IMR-90 (cell line): ENCODE data around the gene BOD1L1. TPM values are rescaled to one million over a fixed set of nuclear protein-coding genes. Genes with fewer than 3 reads are reported as not detected.

Experiments
- ATAC-seq: fragments of 200-7000 bp; cut with Tn5 transposase; 2 replicates; pipeline ENCODE4 v1.9.1; 2020; ENCODE audit warnings: low read depth, mild to moderate bottlenecking, moderate library complexity
- BruUV-seq: library from RNA; stranded (reverse); fragments of 400-500 nt; replicated peaks from 2 replicates; lab custom pipeline; 2021; lab: Mats Ljungman, UMichigan
- CTCF ChIA-PET: fragments of 300-600 bp; formaldehyde crosslinking; extraction: SDS; loops from one replicate; lab custom pipeline; 2021; ENCODE audit warnings: antibody characterized with exemption; lab: Yijun Ruan, JAX
- POLR2A ChIA-PET: fragments of 300-600 bp; sonication (Branson Sonifier 250); formaldehyde crosslinking; loops from one replicate; lab custom pipeline; 2022; ENCODE audit warnings: antibody characterized with exemption; ENCODE audit not compliant: unreplicated experiment; lab: Charles Lee
- DNase-seq: peaks from one replicate; pipeline ENCODE4 v3.0.0; 2013
- H2AFZ ChIP-seq: replicated peaks from 2 replicates; pipeline ENCODE3; 2013; ENCODE audit warnings: low read length, mild to moderate bottlenecking; ENCODE audit not compliant: poor library complexity
- H2AK5ac ChIP-seq: 2 replicates; pipeline ENCODE4 v1.6.1; 2013; ENCODE audit warnings: low read depth, low read length, inconsistent platforms
- H2AK9ac ChIP-seq: replicated peaks from 2 replicates; pipeline ENCODE3; 2013; ENCODE audit warnings: mild to moderate bottlenecking, low read depth, low read length, moderate library complexity; ENCODE audit not compliant: poor library complexity
- H2BK120ac ChIP-seq: 2 replicates; pipeline ENCODE4 v1.6.1; 2013; ENCODE audit warnings: low read depth, low read length, inconsistent platforms
- H2BK15ac ChIP-seq: 3 replicates; pipeline ENCODE4 v1.6.1; 2013; ENCODE audit warnings: low read depth, low read length, inconsistent platforms
- H2BK20ac ChIP-seq: 2 replicates; pipeline ENCODE4 v1.6.1; 2013; ENCODE audit warnings: low read depth, mild to moderate bottlenecking, inconsistent platforms, low read length, moderate library complexity
- H2BK5ac ChIP-seq: 2 replicates; pipeline ENCODE4 v1.6.1; 2013; ENCODE audit warnings: mild to moderate bottlenecking, low read depth, low read length, inconsistent platforms; ENCODE audit not compliant: poor library complexity, severe bottlenecking
- H3K14ac ChIP-seq: replicated peaks from 2 replicates; pipeline ENCODE4 v1.6.1; 2013; ENCODE audit warnings: low read depth, low read length, inconsistent platforms
- H3K18ac ChIP-seq: 2 replicates; pipeline ENCODE4 v1.6.1; 2013; ENCODE audit warnings: low read depth, low read length, control low read depth
- H3K23ac ChIP-seq: 2 replicates; pipeline ENCODE4 v1.6.1; 2013; ENCODE audit warnings: low read depth, low read length, inconsistent platforms
- H3K27ac ChIP-seq: 2 replicates; pipeline ENCODE4 v1.5.1; 2013; ENCODE audit warnings: mild to moderate bottlenecking, control low read depth, low read length; ENCODE audit not compliant: insufficient read depth
- H3K27me3 ChIP-seq: 2 replicates; pipeline ENCODE4 v1.6.1; 2013; ENCODE audit warnings: low read length; ENCODE audit not compliant: control insufficient read depth, insufficient read depth
- H3K36me3 ChIP-seq: 2 replicates; pipeline ENCODE4 v1.6.1; 2013; ENCODE audit warnings: low read length, mixed read lengths; ENCODE audit not compliant: control insufficient read depth, insufficient read depth
- H3K4ac ChIP-seq: 2 replicates; pipeline ENCODE4 v1.6.1; 2013; ENCODE audit warnings: low read depth, low read length, inconsistent platforms
- H3K4me1 ChIP-seq: 2 replicates; pipeline ENCODE4 v1.6.1; 2013; ENCODE audit warnings: low read length, mixed read lengths; ENCODE audit not compliant: control insufficient read depth, insufficient read depth
- H3K4me2 ChIP-seq: 2 replicates; pipeline ENCODE4 v1.6.1; 2013; ENCODE audit warnings: low read depth, mild to moderate bottlenecking, control low read depth, low read length, moderate library complexity
- H3K4me3 ChIP-seq: 2 replicates; pipeline ENCODE4 v1.5.1; 2013; ENCODE audit warnings: low read depth, mild to moderate bottlenecking, control low read depth, low read length, moderate library complexity; ENCODE audit not compliant: insufficient read depth
- H3K56ac ChIP-seq: 2 replicates; pipeline ENCODE4 v1.6.1; 2013; ENCODE audit warnings: low read length, inconsistent platforms; ENCODE audit not compliant: insufficient read depth; ENCODE audit errors: extremely low read depth
- H3K79me1 ChIP-seq, 2 experiments: 2 replicates each; pipeline ENCODE4 v1.6.1; 2013; ENCODE audit warnings: low read length in 2 of 2, inconsistent platforms in 1 of 2, low read depth in 1 of 2
- H3K9ac ChIP-seq: 2 replicates; pipeline ENCODE4 v1.6.1; 2013; ENCODE audit warnings: low read depth, low read length, control low read depth
- H3K9me1 ChIP-seq: 2 replicates; pipeline ENCODE4 v1.6.1; 2013; ENCODE audit warnings: low read length, inconsistent platforms; ENCODE audit not compliant: insufficient read depth
- H3K9me3 ChIP-seq: 2 replicates; pipeline ENCODE4 v1.6.1; 2013; ENCODE audit warnings: low read length; ENCODE audit not compliant: control insufficient read depth, insufficient read depth
- H4K20me1 ChIP-seq: 2 replicates; pipeline ENCODE4 v1.6.1; 2013; ENCODE audit warnings: low read length, inconsistent platforms; ENCODE audit not compliant: insufficient read depth
- H4K5ac ChIP-seq: 2 replicates; pipeline ENCODE4 v1.6.1; 2013; ENCODE audit warnings: mild to moderate bottlenecking, low read depth, low read length, control low read depth
- H4K8ac ChIP-seq, 2 experiments: 2 replicates each; pipeline ENCODE4 v1.6.1; 2013; ENCODE audit warnings: low read depth in 2 of 2, low read length in 2 of 2, control low read depth in 1 of 2, inconsistent platforms in 1 of 2
- H4K91ac ChIP-seq: 2 replicates; pipeline ENCODE4 v1.6.1; 2013; ENCODE audit warnings: low read depth, low read length, inconsistent platforms; ENCODE audit not compliant: insufficient read depth
- BHLHE40 ChIP-seq: fragments of 150-350 bp; IDR thresholded peaks from 2 replicates; pipeline ENCODE4 v1.6.1; 2016; ENCODE audit warnings: mild to moderate bottlenecking, low read depth, low read length
- CEBPB ChIP-seq: IDR thresholded peaks from 2 replicates; pipeline ENCODE4 v1.6.1; 2012; ENCODE audit warnings: low read depth, low read length, improper control_type of control experiment
- CHD1 ChIP-seq: IDR thresholded peaks from 2 replicates; pipeline ENCODE4 v1.6.1; 2012; ENCODE audit warnings: low read depth, low read length, improper control_type of control experiment
- CTCF ChIP-seq: conservative IDR thresholded peaks from 2 replicates; pipeline ENCODE4 v1.5.1; 2012; ENCODE audit warnings: mild to moderate bottlenecking, low read depth, low read length, improper control_type of control experiment
- ELK1 ChIP-seq: fragments of 150-350 bp; IDR thresholded peaks from 2 replicates; pipeline ENCODE4 v1.6.1; 2016; ENCODE audit warnings: low read depth, mild to moderate bottlenecking, low read length, moderate library complexity, borderline replicate concordance
- FOS ChIP-seq: fragments of 150-350 bp; IDR thresholded peaks from 2 replicates; pipeline ENCODE4 v1.6.1; 2016; ENCODE audit warnings: low read depth, low read length
- MAFK ChIP-seq: IDR thresholded peaks from 2 replicates; pipeline ENCODE4 v1.6.1; 2012; ENCODE audit warnings: low read depth, low read length, improper control_type of control experiment
- MAZ ChIP-seq: IDR thresholded peaks from 2 replicates; pipeline ENCODE4 v1.6.1; 2012; ENCODE audit warnings: low read depth, mild to moderate bottlenecking, low read length, improper control_type of control experiment, moderate library complexity, borderline replicate concordance
- MXI1 ChIP-seq: IDR thresholded peaks from 2 replicates; pipeline ENCODE4 v1.6.1; 2012; ENCODE audit warnings: low read depth, mild to moderate bottlenecking, low read length, moderate library complexity, borderline replicate concordance
- NFE2L2 ChIP-seq: fragments of 150-350 bp; IDR thresholded peaks from 2 replicates; pipeline ENCODE4 v1.6.1; 2016; ENCODE audit warnings: low read depth, mild to moderate bottlenecking, low read length
- POLR2A ChIP-seq: IDR thresholded peaks from 2 replicates; pipeline ENCODE4 v1.6.1; 2012; ENCODE audit warnings: mild to moderate bottlenecking, low read depth, low read length
- RAD21 ChIP-seq: IDR thresholded peaks from 2 replicates; pipeline ENCODE4 v1.6.1; 2012; ENCODE audit warnings: low read length, improper control_type of control experiment
- RCOR1 ChIP-seq: IDR thresholded peaks from 2 replicates; pipeline ENCODE4 v1.6.1; 2012; ENCODE audit warnings: mild to moderate bottlenecking, low read length, improper control_type of control experiment; ENCODE audit not compliant: insufficient replicate concordance
- RFX5 ChIP-seq: IDR thresholded peaks from 2 replicates; pipeline ENCODE4 v1.8.0; 2012; ENCODE audit warnings: low read depth, mild to moderate bottlenecking, low read length, moderate library complexity
- SMC3 ChIP-seq: fragments of 150-350 bp; IDR thresholded peaks from 2 replicates; pipeline ENCODE4 v1.6.1; 2016; ENCODE audit warnings: low read depth, mild to moderate bottlenecking, antibody characterized with exemption, low read length, moderate library complexity
- USF2 ChIP-seq: fragments of 150-350 bp; IDR thresholded peaks from 2 replicates; pipeline ENCODE4 v1.6.1; 2017; ENCODE audit warnings: mild to moderate bottlenecking, antibody characterized with exemption, low read length, low read depth
- WGBS, 2 experiments: methylation state at CpG; one replicate each; pipeline versions ENCODE4 v1.1.5 to v1.1.7; 2013; ENCODE audit warnings: missing lambda C conversion rate in 2 of 2; ENCODE audit not compliant: insufficient read length in 1 of 2; ENCODE audit errors: extremely low coverage in 2 of 2; 5-methylcytosine and 5-hydroxymethylcytosine counted together
- dilution Hi-C: fragments of 300-500 bp; cut with HindIII; formaldehyde crosslinking; loops from one replicate; pipeline ENCODE4 v1.14.3; 2018; ENCODE audit warnings: low sequenced_read_pairs; ENCODE audit not compliant: unreplicated experiment
- in situ Hi-C: fragments of 300-500 bp; cut with MboI; formaldehyde crosslinking; loops from 3 replicates; pipeline ENCODE4 v1.14.3; 2019; ENCODE audit warnings: low sequenced_read_pairs, inconsistent platforms, mixed read lengths
- intact Hi-C: fragments of 100-400 bp; cut with micrococcal nuclease; formaldehyde crosslinking; loops from 2 replicates; pipeline ENCODE4 v1.10.0; 2022
- polyA plus RNA-seq, 3 experiments: library from polyadenylated mRNA; depleted of rRNA; stranded (reverse); fragments of >200 nt; gene quantifications; 2 replicates each; pipeline ENCODE4 v1.2.3, GENCODE V29; 2012; ENCODE audit warnings: low replicate concordance in 1 of 3
- total RNA-seq: library from RNA; depleted of rRNA; stranded (reverse); fragments of >200 nt; gene quantifications from 2 replicates; pipeline ENCODE4 v1.2.3, GENCODE V29; 2012

Gene BOD1L1
- total and polyA plus RNA-seq, 2 of the 4 experiments (the other 2 are of a cell fraction) = 13.5 to 26.9 TPM

DNA sequence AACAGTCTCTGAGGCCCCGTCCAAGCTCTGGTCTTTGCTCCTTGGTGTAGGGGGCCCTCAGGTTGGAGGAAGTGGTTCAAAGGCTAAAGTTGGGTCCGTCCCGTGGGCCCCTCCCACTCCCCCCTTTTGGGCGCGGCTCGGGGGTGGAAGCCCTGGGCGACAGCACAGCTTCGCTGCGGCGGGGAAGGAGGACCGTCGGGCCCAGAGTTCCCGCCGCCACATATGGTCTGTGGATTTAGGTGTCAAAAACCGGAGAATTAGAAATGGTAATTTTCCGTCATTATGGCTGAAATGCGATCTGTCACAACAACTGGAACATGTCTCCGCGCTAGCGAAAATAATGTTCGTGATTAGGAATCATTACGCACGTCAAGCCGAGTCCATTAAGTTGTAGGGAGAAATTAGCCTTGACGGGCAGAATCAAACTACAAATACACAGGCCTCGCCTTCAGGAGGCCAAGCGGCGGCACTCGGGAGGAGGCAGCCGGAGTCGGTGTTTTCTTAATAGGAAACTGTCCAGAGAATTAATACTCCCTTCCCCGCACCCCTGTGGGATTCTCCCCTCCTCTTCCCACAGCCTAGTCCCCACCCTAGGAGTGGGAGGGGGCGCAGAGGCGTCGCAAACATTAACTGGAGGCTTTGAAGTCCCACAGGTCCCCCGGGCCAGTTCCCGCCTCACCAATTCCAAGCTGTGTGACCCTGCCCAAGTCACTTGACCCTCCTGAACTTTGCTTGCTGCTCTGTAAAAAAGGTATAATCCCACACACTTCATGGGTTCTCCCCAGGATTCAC lies 98.2 kb downstream of the BOD1L1 start:
- H4K5ac ChIP-seq = no peak overlapping the region
- no peak overlapping the region for H3K14ac ChIP-seq
- H4K20me1 ChIP-seq = no peaks in the 10 kb centered on the region; the same call in 1 of the 2 replicates
- H2BK20ac ChIP-seq = no peak overlapping the region
- DNase-seq = no peak
- H3K56ac ChIP-seq = no peak overlapping the region
- intact Hi-C loops = no loop called here
- no peak overlapping the region for H2AK9ac ChIP-seq
- BruUV-seq = no TSS peak
- TF ChIP-seq MAFK (no peak), NFE2L2 (no peak), RAD21 (no peak), RFX5 (no peak), USF2 (no peak), CHD1 (no peak), ELK1 (no peak), MAZ (no peak), POLR2A (no peak), SMC3 (no peak), MXI1 (no peak), CTCF (no peak), BHLHE40 (no peak), CEBPB (no peak), RCOR1 (no peak), FOS (no peak)
- no peak for ATAC-seq
- H3K9me3 ChIP-seq = peaks cover 11% of the 10 kb centered on the region
- H3K18ac ChIP-seq = no peak overlapping the region
- dilution Hi-C loops = no loop called here
- no peak overlapping the region for H3K27ac ChIP-seq
- H2BK15ac ChIP-seq = no peak overlapping the region
- no peaks in the 10 kb centered on the region for H3K9me1 ChIP-seq
- no peak overlapping the region for H4K8ac ChIP-seq
- no peaks in the 10 kb centered on the region for H3K4me1 ChIP-seq
- no peak overlapping the region for H3K4me3 ChIP-seq
- CTCF ChIA-PET = no interaction called here
- POLR2A ChIA-PET = no interaction called here
- 11% methylated on average over 6 of the region's 37 CpGs; no CpG with 5 or more reads in 1 of the 2 experiments for WGBS, 2 experiments
- no peak overlapping the region for H3K9ac ChIP-seq
- H3K36me3 ChIP-seq = no peaks in the 10 kb centered on the region
- H2BK5ac ChIP-seq = no peak overlapping the region
- no peak overlapping the region for H3K23ac ChIP-seq
- H4K91ac ChIP-seq = no peak overlapping the region
- H2AFZ ChIP-seq = no peak overlapping the region
- H3K4ac ChIP-seq = no peak overlapping the region
- H2BK120ac ChIP-seq = no peak overlapping the region
- in situ Hi-C loops = no loop called here
- H3K79me1 ChIP-seq = no peaks in the 10 kb centered on the region
- no peak overlapping the region for H3K4me2 ChIP-seq
- no peak overlapping the region for H2AK5ac ChIP-seq
- peaks cover 95% of the 10 kb centered on the region for H3K27me3 ChIP-seq
